ENCODE measurements around the gene HSFX4. TPM values are rescaled to one million over a fixed set of nuclear protein-coding genes. Genes with fewer than 3 reads are reported as not detected.
A peak's percentile ranks its signal among the peaks of the same experiment; 100 is the strongest.
"Not testable (repeated sequence)": the region's sequence is repeated elsewhere in the genome, so short reads cannot be mapped to it uniquely, and the experiment has no call there.

HSFX4 gene
- total RNA-seq, 2 donors from 2014 or later, result not detected

GRCh38 chrX:149933547-149933946 lies 4.2 kb downstream of the HSFX4 start:
- DNase-seq, result peak; percentile 62
- not testable (repeated sequence) for H3K27ac ChIP-seq (ENCODE audit: low read depth, low read length); H3K36me3 Mint-ChIP-seq (ENCODE audit: low read depth); H3K27ac Mint-ChIP-seq; H3K4me1 ChIP-seq (ENCODE audit: control insufficient read depth, insufficient read depth, low read length); H3K4me1 Mint-ChIP-seq; H3K4me3 Mint-ChIP-seq; H3K4me3 ChIP-seq (ENCODE audit: low read length); H3K27me3 ChIP-seq (ENCODE audit: control insufficient read depth, insufficient read depth, low read length, poor library complexity, severe bottlenecking); H3K36me3 ChIP-seq (ENCODE audit: control insufficient read depth, insufficient read depth, low read length); H3K9me3 ChIP-seq (ENCODE audit: control insufficient read depth, low read length); H3K9ac ChIP-seq (ENCODE audit: extremely low read depth, low read length, poor library complexity, severe bottlenecking); H3K27me3 Mint-ChIP-seq (ENCODE audit: insufficient read depth)
- WGBS, 2 experiments (ENCODE audit: insufficient coverage in 1 of 2, insufficient read length in 1 of 2), result 79% methylated on average over 7 of the region's 21 CpGs; no CpG with 5 or more reads in 1 of the 2 experiments
- peaks cover 19% of the 10 kb centered on the region for H3K9me3 Mint-ChIP-seq
- peak; percentile 33 for TF ChIP-seq CTCF (conservative IDR thresholded peaks at IDR 0.05)

GRCh38 chrX:149937328-149937727 lies 8.0 kb downstream of the HSFX4 start:
- H3K27me3 ChIP-seq (ENCODE audit: control insufficient read depth, insufficient read depth, low read length, poor library complexity, severe bottlenecking); H3K27me3 Mint-ChIP-seq (ENCODE audit: insufficient read depth); H3K4me1 ChIP-seq (ENCODE audit: control insufficient read depth, insufficient read depth, low read length); H3K36me3 ChIP-seq (ENCODE audit: control insufficient read depth, insufficient read depth, low read length); H3K27ac ChIP-seq (ENCODE audit: low read depth, low read length); H3K9me3 ChIP-seq (ENCODE audit: control insufficient read depth, low read length); H3K36me3 Mint-ChIP-seq (ENCODE audit: low read depth); H3K4me1 Mint-ChIP-seq: not testable (repeated sequence)
- Histone ChIP-seq H3K4me3 (ENCODE audit: low read length) (peak overlapping the region; percentile 85), H3K9ac (ENCODE audit: extremely low read depth, low read length, poor library complexity, severe bottlenecking) (peak overlapping the region; percentile 82)
- WGBS, 2 experiments (ENCODE audit: insufficient coverage in 1 of 2, insufficient read length in 1 of 2), result 58 to 65% methylated on average over 4 of the region's 5 CpGs
- Mint-ChIP-seq H3K27ac (peak overlapping the region; percentile 74), H3K4me3 (peak overlapping the region; percentile 76), H3K9me3 (peaks cover 31% of the 10 kb centered on the region)
- peak; percentile 22 for DNase-seq

- peaks cover 1% of the 10 kb centered on the region for H3K27me3 Mint-ChIP-seq (ENCODE audit: insufficient read depth)
- Histone ChIP-seq H3K27ac (ENCODE audit: low read depth, low read length) (peak overlapping the region; percentile 86), H3K36me3 (ENCODE audit: control insufficient read depth, insufficient read depth, low read length) (no peaks in the 10 kb centered on the region), H3K9me3 (ENCODE audit: control insufficient read depth, low read length) (no peaks in the 10 kb centered on the region), H3K9ac (ENCODE audit: extremely low read depth, low read length, poor library complexity, severe bottlenecking) (peak overlapping the region; percentile 82), H3K4me3 (ENCODE audit: low read length) (peak overlapping the region; percentile 85), H3K27me3 (ENCODE audit: control insufficient read depth, insufficient read depth, low read length, poor library complexity, severe bottlenecking) (no peaks in the 10 kb centered on the region), H3K4me1 (ENCODE audit: control insufficient read depth, insufficient read depth, low read length) (no peaks in the 10 kb centered on the region)
- no peak for TF ChIP-seq CTCF (conservative IDR thresholded peaks at IDR 0.05)
- peak; percentile 45 for DNase-seq
- H3K36me3 Mint-ChIP-seq (ENCODE audit: low read depth), result peaks cover 6% of the 10 kb centered on the region
- peaks cover 31% of the 10 kb centered on the region for H3K9me3 Mint-ChIP-seq
- H3K4me1 Mint-ChIP-seq, result no peaks in the 10 kb centered on the region
- H3K4me3 Mint-ChIP-seq, result peak overlapping the region; percentile 76
- H3K27ac Mint-ChIP-seq, result peak overlapping the region; percentile 94
- 0% methylated on average over 3 to 46 of the region's 46 CpGs for WGBS, 2 experiments (ENCODE audit: insufficient coverage in 1 of 2, insufficient read length in 1 of 2)
Measured at GRCh38 chrX:149937871-149938426, 8.6 kb downstream of the HSFX4 start.

GRCh38 chrX:149938427-149938880 lies 9.1 kb downstream of the HSFX4 start, which contains the start of gene EOLA2:
EOLA2 (minus strand) TSS chrX:149938491; CDS start chrX:149933874, 4,617 bp downstream.
- H3K4me3 Mint-ChIP-seq, result peak within 1 kb of the TSS; percentile 76
- H3K27me3 Mint-ChIP-seq (ENCODE audit: insufficient read depth), result peaks cover 1% of the 10 kb centered on the region
- peaks cover 29% of the 10 kb centered on the region for H3K9me3 Mint-ChIP-seq
- H3K27ac Mint-ChIP-seq, result peak within 1 kb of the TSS; percentile 94
- no peaks in the 10 kb centered on the region for H3K4me1 Mint-ChIP-seq
- Histone ChIP-seq H3K36me3 (ENCODE audit: control insufficient read depth, insufficient read depth, low read length) (no peaks in the 10 kb centered on the region), H3K4me1 (ENCODE audit: control insufficient read depth, insufficient read depth, low read length) (no peaks in the 10 kb centered on the region), H3K27ac (ENCODE audit: low read depth, low read length) (peak within 1 kb of the TSS; percentile 86), H3K27me3 (ENCODE audit: control insufficient read depth, insufficient read depth, low read length, poor library complexity, severe bottlenecking) (no peaks in the 10 kb centered on the region), H3K9ac (ENCODE audit: extremely low read depth, low read length, poor library complexity, severe bottlenecking) (peak within 1 kb of the TSS; percentile 82), H3K4me3 (ENCODE audit: low read length) (peak within 1 kb of the TSS; percentile 85), H3K9me3 (ENCODE audit: control insufficient read depth, low read length) (no peaks in the 10 kb centered on the region)
- WGBS, 2 experiments (ENCODE audit: insufficient coverage in 1 of 2, insufficient read length in 1 of 2), result 0% methylated on average over 9 to 38 of the region's 39 CpGs
- peak; percentile 96 for DNase-seq
- H3K36me3 Mint-ChIP-seq (ENCODE audit: low read depth), result peaks cover 6% of the 10 kb centered on the region
- TF ChIP-seq CTCF (conservative IDR thresholded peaks at IDR 0.05), result peak; percentile 71
